Stomach (tissue), 9 donors: ENCODE data around the gene CERS6. TPM values are rescaled to one million over a fixed set of nuclear protein-coding genes. Genes with fewer than 3 reads are reported as not detected.

Source experiments
- DNase-seq, 2 donors: peaks; one replicate each; pipeline versions ENCODE4 v3.0.0 to v3.0.0-alpha.2; 2013 to 2019
- H3K27ac ChIP-seq, 5 donors: fragments of 200-600 bp in 4 of 5; sonication (generic) in 4 of 5; one replicate each; pipeline ENCODE4 v1.5.1; 2013 to 2019; ENCODE audit warnings: mild to moderate bottlenecking in 1 of 5, moderate library complexity in 1 of 5
- H3K27me3 ChIP-seq, 3 donors: fragments of 200-600 bp; sonication (generic); one replicate each; pipeline ENCODE4 v1.5.1; 2017 to 2019; ENCODE audit warnings: mixed run types in 1 of 3
- H3K36me3 ChIP-seq, 4 donors: fragments of 200-600 bp; sonication (generic); 1 replicate in 3 of 4; 2 replicates in 1 of 4; pipeline ENCODE4 v1.5.1; 2016 to 2019
- H3K4me1 ChIP-seq, 4 donors: fragments of 200-600 bp; sonication (generic); one replicate each; pipeline ENCODE4 v1.5.1; 2016 to 2019
- H3K4me3 ChIP-seq, 4 donors: fragments of 200-600 bp; sonication (generic) in 3 of 4; one replicate each; pipeline ENCODE4 v1.5.1; 2016 to 2019; ENCODE audit warnings: mild to moderate bottlenecking in 1 of 4
- H3K9me3 ChIP-seq, 4 donors: fragments of 200-600 bp; sonication (generic); one replicate each; pipeline ENCODE4 v1.5.1; 2016 to 2019
- EP300 ChIP-seq: sonication (generic); formaldehyde crosslinking; IDR thresholded peaks from one replicate; pipeline ENCODE4 v1.6.1; 2017; ENCODE audit warnings: antibody characterized with exemption
- POLR2A ChIP-seq, 4 donors: fragments of 450-650 bp; IDR thresholded peaks; one replicate each; pipeline ENCODE4 v1.6.1; 2016; ENCODE audit warnings: antibody characterized with exemption in 4 of 4, control low read depth in 2 of 4, mild to moderate bottlenecking in 1 of 4, moderate library complexity in 1 of 4
- POLR2AphosphoS5 ChIP-seq, 3 donors: sonication (generic); formaldehyde crosslinking; IDR thresholded peaks; one replicate each; pipeline ENCODE4 v1.6.1; 2016; ENCODE audit warnings: antibody characterized with exemption in 3 of 3
- WGBS, 5 donors: extraction: QIAGEN DNeasy Blood & Tissue Kit in 3 of 5; methylation state at CpG; one replicate each; pipeline versions ENCODE4 v1.1.5 to v1.1.7; 2013 to 2018; 5-methylcytosine and 5-hydroxymethylcytosine counted together
- intact Hi-C: fragments of 100-400 bp; cut with DNase I; formaldehyde crosslinking; loops from one replicate; pipeline ENCODE4 v1.15.1; 2023; ENCODE audit warnings: low total_unique reads
- polyA plus RNA-seq, 3 donors: library from polyadenylated mRNA; stranded (reverse); fragments of 200-250 nt; gene quantifications; one replicate each; pipeline ENCODE4 v1.2.3, GENCODE V29; 2013
- total RNA-seq, 5 donors: library from RNA; depleted of rRNA; stranded (reverse); fragments of >200 nt; gene quantifications; one replicate each; pipeline versions ENCODE4 v1.1.0 to v1.2.3, GENCODE V29; 2014 to 2016
- TF ChIP-seq, protein P1 (sequence below), 7 experiments: fragments of 450-650 bp in 4 of 7; fragments of 200-600 bp in 3 of 7; sonication (generic) in 3 of 7; IDR thresholded peaks; one replicate each; pipeline ENCODE4 v1.5.1; 2016 to 2019; ENCODE audit warnings: antibody characterized with exemption in 7 of 7, control low read depth in 2 of 7, mild to moderate bottlenecking in 1 of 7
- donor health status: healthy with polysubstance abuse.
- donor health status: Bipolar disorder and iron deficiency.
- donor health status: healthy.

CERS6 gene
- total and polyA plus RNA-seq, 8 donors = 4.0 to 102 (median 53.2) TPM

DNA sequence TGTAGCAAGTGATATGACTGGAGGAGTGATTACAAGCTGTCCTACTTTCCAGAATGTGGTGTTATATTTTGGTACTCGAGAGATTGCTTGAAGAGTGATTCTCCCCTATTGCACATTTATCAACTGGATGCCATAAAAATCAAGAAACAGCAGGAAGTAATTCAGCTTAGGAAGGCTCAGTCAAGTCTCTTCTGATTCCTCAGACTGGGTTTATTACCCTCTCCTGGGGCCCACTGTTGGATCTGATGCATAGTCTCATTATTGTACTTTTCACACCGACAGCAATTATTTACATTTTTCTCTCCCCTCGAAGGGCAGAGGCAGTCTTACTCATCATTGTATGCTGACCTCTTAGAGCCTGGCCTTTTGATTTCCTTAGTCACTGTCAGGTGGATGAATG lies 355.6 kb downstream of the CERS6 start:
- H3K9me3 ChIP-seq = no peaks in the 10 kb centered on the region
- no peaks in the 10 kb centered on the region for H3K27me3 ChIP-seq

DNA sequence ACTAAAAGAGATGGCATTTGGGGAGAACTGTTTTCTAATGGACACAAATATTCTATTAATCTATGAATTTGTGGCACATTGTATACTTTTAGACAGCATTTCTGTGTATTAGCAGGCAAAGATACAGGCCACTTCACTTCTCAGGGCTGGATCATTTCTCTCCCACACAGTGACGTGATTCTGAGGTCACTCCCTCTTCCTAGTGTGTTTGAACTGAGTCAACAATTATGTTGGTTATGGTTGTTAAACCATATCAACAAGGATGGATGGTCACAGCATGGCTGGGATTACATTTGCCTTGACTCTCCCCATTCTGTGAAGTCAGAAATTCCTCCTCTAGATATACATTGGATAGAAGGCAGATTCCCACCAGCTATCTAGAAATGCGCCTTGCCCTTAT lies 358.0 kb downstream of the CERS6 start:
- H3K27me3 ChIP-seq = no peaks in the 10 kb centered on the region
- no peak overlapping the region for H3K4me3 ChIP-seq
- no peak for DNase-seq
- H3K36me3 ChIP-seq = peaks cover 0 to 9% (median 2%) of the 10 kb centered on the region in 4 donors
- intact Hi-C loops = no loop called here
- no peaks in the 10 kb centered on the region for H3K9me3 ChIP-seq
- H3K27ac ChIP-seq = no peak overlapping the region
- WGBS, 5 donors = 54 to 82% (median 73%) methylated on average over 2 of the region's 2 CpGs
- TF ChIP-seq POLR2AphosphoS5 (IDR thresholded peaks at IDR 0.05) (no peak), EP300 (no peak), POLR2A (IDR thresholded peaks at IDR 0.05) (no peak)
- TF ChIP-seq, protein P1, sequence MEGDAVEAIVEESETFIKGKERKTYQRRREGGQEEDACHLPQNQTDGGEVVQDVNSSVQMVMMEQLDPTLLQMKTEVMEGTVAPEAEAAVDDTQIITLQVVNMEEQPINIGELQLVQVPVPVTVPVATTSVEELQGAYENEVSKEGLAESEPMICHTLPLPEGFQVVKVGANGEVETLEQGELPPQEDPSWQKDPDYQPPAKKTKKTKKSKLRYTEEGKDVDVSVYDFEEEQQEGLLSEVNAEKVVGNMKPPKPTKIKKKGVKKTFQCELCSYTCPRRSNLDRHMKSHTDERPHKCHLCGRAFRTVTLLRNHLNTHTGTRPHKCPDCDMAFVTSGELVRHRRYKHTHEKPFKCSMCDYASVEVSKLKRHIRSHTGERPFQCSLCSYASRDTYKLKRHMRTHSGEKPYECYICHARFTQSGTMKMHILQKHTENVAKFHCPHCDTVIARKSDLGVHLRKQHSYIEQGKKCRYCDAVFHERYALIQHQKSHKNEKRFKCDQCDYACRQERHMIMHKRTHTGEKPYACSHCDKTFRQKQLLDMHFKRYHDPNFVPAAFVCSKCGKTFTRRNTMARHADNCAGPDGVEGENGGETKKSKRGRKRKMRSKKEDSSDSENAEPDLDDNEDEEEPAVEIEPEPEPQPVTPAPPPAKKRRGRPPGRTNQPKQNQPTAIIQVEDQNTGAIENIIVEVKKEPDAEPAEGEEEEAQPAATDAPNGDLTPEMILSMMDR (IDR thresholded peaks at IDR 0.05) = no peak
- peaks cover 0 to 13% (median 4%) of the 10 kb centered on the region in 4 donors for H3K4me1 ChIP-seq

More for the DNA sequence above, 355.6 kb downstream of the CERS6 start:
- TF ChIP-seq, protein P1 (IDR thresholded peaks at IDR 0.05) = no peak
- TF ChIP-seq POLR2A (IDR thresholded peaks at IDR 0.05) (no peak), POLR2AphosphoS5 (IDR thresholded peaks at IDR 0.05) (no peak), EP300 (no peak)
- 55 to 59% (median 58%) methylated on average over 3 of the region's 3 CpGs for WGBS, 5 donors
- H3K36me3 ChIP-seq = peaks cover 0 to 9% (median 2%) of the 10 kb centered on the region in 4 donors
- no peak for DNase-seq
- H3K27ac ChIP-seq = no peak overlapping the region
- H3K4me1 ChIP-seq = peaks cover 0 to 13% (median 4%) of the 10 kb centered on the region in 4 donors
- intact Hi-C loops = no loop called here
- no peak overlapping the region for H3K4me3 ChIP-seq

DNA sequence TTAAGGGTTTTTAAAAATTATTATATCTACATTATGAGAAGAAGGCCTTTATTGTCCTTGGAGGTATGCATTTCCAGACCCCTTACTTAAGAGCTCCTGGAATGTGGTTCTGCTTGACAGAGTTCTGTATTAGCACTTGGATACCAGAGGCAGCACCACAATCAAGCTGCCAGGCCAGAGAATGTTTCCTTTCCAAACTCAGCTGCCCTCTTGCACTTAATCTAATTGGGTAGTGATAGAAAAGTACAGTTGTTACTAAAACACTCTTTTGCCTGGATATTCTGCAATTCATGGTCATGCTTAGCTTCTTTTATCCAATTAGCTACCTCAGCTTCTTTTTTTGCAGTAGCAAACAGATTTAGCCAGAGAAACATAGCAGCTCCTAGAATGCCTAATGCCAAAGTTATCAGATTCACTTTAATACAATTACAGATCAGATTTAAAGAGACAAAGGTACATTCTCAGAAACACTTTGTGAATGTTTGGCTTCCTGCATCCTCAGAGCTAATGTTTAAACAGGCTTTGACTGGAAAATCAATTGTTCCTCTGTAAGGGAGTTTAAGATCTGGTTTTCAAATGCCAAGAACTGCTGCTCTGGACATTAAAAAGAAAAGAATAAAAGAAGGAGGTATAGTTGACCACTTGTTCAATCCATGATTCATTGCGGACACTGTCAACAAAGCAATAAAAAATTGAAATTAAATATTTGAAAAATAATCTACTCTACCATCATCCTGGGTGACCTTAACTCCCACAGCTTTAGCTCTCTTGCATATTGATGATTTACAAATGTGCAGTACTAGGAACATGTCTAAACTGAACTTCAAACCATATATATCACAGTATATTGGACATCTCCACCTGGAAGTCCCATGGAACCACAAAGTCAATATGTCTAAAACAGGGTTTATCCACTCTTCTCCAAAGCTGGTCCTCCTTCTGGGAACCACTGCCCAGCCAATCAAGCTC lies 359.2 kb downstream of the CERS6 start:
- Histone ChIP-seq H3K36me3 (peaks cover 0 to 18% (median 7%) of the 10 kb centered on the region in 4 donors), H3K27ac (peak overlapping the region in 1 of 5 donors; percentile 14), H3K9me3 (no peaks in the 10 kb centered on the region), H3K27me3 (no peaks in the 10 kb centered on the region), H3K4me3 (no peak overlapping the region), H3K4me1 (peaks cover 0 to 13% (median 4%) of the 10 kb centered on the region in 4 donors)
- intact Hi-C loops = no loop called here
- 33 to 69% (median 60%) methylated on average over 1 of the region's 1 CpG for WGBS, 5 donors
- TF ChIP-seq EP300 (no peak), POLR2A (IDR thresholded peaks at IDR 0.05) (no peak), POLR2AphosphoS5 (IDR thresholded peaks at IDR 0.05) (no peak)
- TF ChIP-seq, protein P1 (IDR thresholded peaks at IDR 0.05) = no peak
- peak in 1 of 2 donors; percentile 30 for DNase-seq

DNA sequence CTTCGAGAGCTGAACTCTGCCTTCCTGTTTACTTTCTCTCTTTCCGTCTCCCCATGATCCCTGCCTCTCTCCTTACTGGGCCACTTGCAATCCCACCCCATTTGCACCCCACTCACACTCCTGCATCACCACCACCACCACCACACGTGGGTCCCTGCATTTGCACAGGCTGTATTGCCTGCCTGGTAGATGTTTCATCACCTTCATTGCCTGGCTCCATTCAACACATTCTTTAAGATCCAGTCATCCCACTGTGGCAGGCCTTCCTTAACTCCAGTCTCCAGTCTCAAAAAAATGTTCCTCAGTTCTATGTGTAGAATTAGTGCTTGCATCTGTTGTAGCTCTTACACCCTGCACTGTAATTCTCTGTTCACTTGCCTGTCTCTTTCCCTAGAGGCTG lies 360.3 kb downstream of the CERS6 start:
- intact Hi-C loops = no loop called here
- H3K4me3 ChIP-seq = no peak overlapping the region
- no peaks in the 10 kb centered on the region for H3K27me3 ChIP-seq
- no peak overlapping the region for H3K27ac ChIP-seq
- no peak for DNase-seq
- peaks cover 0 to 21% (median 8%) of the 10 kb centered on the region in 4 donors for H3K36me3 ChIP-seq
- no peaks in the 10 kb centered on the region for H3K9me3 ChIP-seq
- TF ChIP-seq POLR2AphosphoS5 (IDR thresholded peaks at IDR 0.05) (no peak), POLR2A (IDR thresholded peaks at IDR 0.05) (no peak), EP300 (no peak)
- TF ChIP-seq, protein P1 (IDR thresholded peaks at IDR 0.05) = no peak
- WGBS, 5 donors = 82 to 92% (median 90%) methylated on average over 3 of the region's 3 CpGs
- H3K4me1 ChIP-seq = peaks cover 0 to 13% (median 4%) of the 10 kb centered on the region in 4 donors
